Stimulated activated CD4-positive, alpha-beta T cell treated with anti-CD3 and anti-CD28 coated beads, TNF-alpha, amount 100 ng/mL, for 48 hours (primary cell): Measurements from ENCODE around the gene ACOT7.
A peak's percentile ranks its signal among the peaks of the same experiment; 100 is the strongest.

Experiments
- DNase-seq, 3 donors: peaks; one replicate each; pipeline ENCODE4 v3.0.0-alpha.2; 2020; ENCODE audit warnings: low read depth in 3 of 3

ACOT7 gene

GRCh38 chr1:6360517-6361070, 33.0 kb downstream of the ACOT7 start:
- DNase-seq, result no peak

GRCh38 chr1:6360117-6360496, 33.5 kb downstream of the ACOT7 start:
- no peak for DNase-seq

GRCh38 chr1:6359216-6360116, 34.1 kb downstream of the ACOT7 start:
- no peak for DNase-seq

- DNase-seq, result peak in 1 of 3 donors; percentile 38
Observed at GRCh38 chr1:6358757-6359201, 34.8 kb downstream of the ACOT7 start.

- no peak for DNase-seq
Observed at GRCh38 chr1:6358144-6358624, 35.4 kb downstream of the ACOT7 start.

- no peak for DNase-seq
Observed at GRCh38 chr1:6357243-6357936, 36.2 kb downstream of the ACOT7 start.

- DNase-seq, result no peak
Observed at GRCh38 chr1:6355621-6356020, 37.9 kb downstream of the ACOT7 start.

GRCh38 chr1:6354659-6355317, 38.8 kb downstream of the ACOT7 start:
- DNase-seq, result no peak

GRCh38 chr1:6353955-6354658, 39.5 kb downstream of the ACOT7 start:
- DNase-seq, result no peak

GRCh38 chr1:6353619-6353954, 40.0 kb downstream of the ACOT7 start:
- DNase-seq, result no peak

GRCh38 chr1:6352138-6352563, 41.4 kb downstream of the ACOT7 start:
- no peak for DNase-seq

GRCh38 chr1:6351480-6352137, 42.0 kb downstream of the ACOT7 start:
- no peak for DNase-seq

- DNase-seq, result no peak
Observed at GRCh38 chr1:6350416-6351088, 43.0 kb downstream of the ACOT7 start.

- DNase-seq, result no peak
Observed at GRCh38 chr1:6349254-6349943, 44.2 kb downstream of the ACOT7 start.

GRCh38 chr1:6348511-6349191, 44.9 kb downstream of the ACOT7 start:
- DNase-seq, result no peak

GRCh38 chr1:6347641-6348487, 45.7 kb downstream of the ACOT7 start:
- peak in 2 of 3 donors; percentile 41 to 61 for DNase-seq

- DNase-seq, result no peak
Observed at GRCh38 chr1:6345460-6345859, 48.1 kb downstream of the ACOT7 start.

GRCh38 chr1:6345009-6345408, 48.6 kb downstream of the ACOT7 start:
- no peak for DNase-seq
